SK-N-SH (cell line): ENCODE data around the gene DNAH1. TPM values are rescaled to one million over a fixed set of nuclear protein-coding genes. Genes with fewer than 3 reads are reported as not detected.

Source experiments
- CTCF ChIA-PET: fragments of 300-600, 350-600 bp; formaldehyde crosslinking; extraction: SDS; loops from one replicate; lab custom pipeline; 2021; lab: Yijun Ruan, JAX
- POLR2A ChIA-PET: fragments of 350-600 bp; sonication (Branson Sonifier 250); formaldehyde crosslinking; extraction: SDS; loops from one replicate; lab custom pipeline; 2020; ENCODE audit warnings: antibody characterized with exemption, inconsistent platforms; lab: Yijun Ruan, JAX
- DNase-seq: peaks from one replicate; pipeline ENCODE4 v3.0.0; 2012
- H2AFZ ChIP-seq: fragments of 200-600 bp; sonication (generic); 2 replicates; pipeline ENCODE4 v1.8.1; 2016; ENCODE audit warnings: antibody characterized with exemption, mild to moderate bottlenecking, low read depth
- H3F3A ChIP-seq: fragments of 200-600 bp; sonication (generic); replicated peaks from 2 replicates; pipeline ENCODE3; 2016; ENCODE audit warnings: antibody characterized with exemption, mild to moderate bottlenecking; ENCODE audit not compliant: insufficient read depth
- H3K27ac ChIP-seq, 2 experiments: fragments of 200-500 bp in 1 of 2; fragments of 200-600 bp in 1 of 2; sonication (Bioruptor generic) in 1 of 2; sonication (generic), shearing (Covaris generic) in 1 of 2; 2 replicates each; pipeline versions ENCODE4 v1.5.1 to v1.6.1; 2014 to 2016; ENCODE audit warnings: low read depth in 2 of 2, inconsistent platforms in 1 of 2, low read length in 1 of 2, mild to moderate bottlenecking in 1 of 2, mixed read lengths in 1 of 2
- H3K27me3 ChIP-seq: fragments of 200-600 bp; sonication (generic), shearing (Covaris generic); 2 replicates; pipeline ENCODE4 v1.6.1; 2016; ENCODE audit warnings: mixed run types; ENCODE audit not compliant: insufficient read depth
- H3K36me3 ChIP-seq, 2 experiments: fragments of 200-500 bp in 1 of 2; fragments of 200-600 bp in 1 of 2; sonication (Bioruptor generic) in 1 of 2; sonication (generic) in 1 of 2; replicated peaks in 1 of 2; 2 replicates each; pipeline versions ENCODE3 to v1.5.1; 2014 to 2016; ENCODE audit warnings: low read length in 1 of 2, mild to moderate bottlenecking in 1 of 2; ENCODE audit not compliant: insufficient read depth in 2 of 2, control insufficient read depth in 1 of 2
- H3K4me1 ChIP-seq, 2 experiments: fragments of 200-500 bp in 1 of 2; fragments of 200-600 bp in 1 of 2; sonication (Bioruptor generic) in 1 of 2; sonication (generic), shearing (Covaris generic) in 1 of 2; 2 replicates each; pipeline versions ENCODE4 v1.5.1 to v1.6.1; 2014 to 2016; ENCODE audit warnings: low read depth in 1 of 2, low read length in 1 of 2, mixed run types in 1 of 2; ENCODE audit not compliant: insufficient read depth in 2 of 2, control insufficient read depth in 1 of 2
- H3K4me2 ChIP-seq: fragments of 200-600 bp; sonication (generic), shearing (Covaris generic); 2 replicates; pipeline ENCODE4 v1.6.1; 2017; ENCODE audit warnings: mixed run types
- H3K4me3 ChIP-seq, 2 experiments: fragments of 200-500 bp in 1 of 2; fragments of 200-600 bp in 1 of 2; sonication (Bioruptor generic) in 1 of 2; sonication (generic), shearing (Covaris generic) in 1 of 2; 2 replicates each; pipeline versions ENCODE4 v1.5.1 to v1.8.1; 2014 to 2016; ENCODE audit warnings: low read depth in 2 of 2, inconsistent platforms in 1 of 2, low read length in 1 of 2, mild to moderate bottlenecking in 1 of 2, mixed read lengths in 1 of 2, moderate library complexity in 1 of 2
- H3K79me2 ChIP-seq: fragments of 200-600 bp; sonication (generic); 2 replicates; pipeline ENCODE4 v1.8.1; 2017; ENCODE audit warnings: mild to moderate bottlenecking; ENCODE audit not compliant: insufficient read depth
- H3K9ac ChIP-seq: fragments of 200-600 bp; sonication (generic); 2 replicates; pipeline ENCODE4 v1.6.1; 2017; ENCODE audit warnings: mixed run types
- H3K9me2 ChIP-seq: fragments of 200-600 bp; sonication (generic); 2 replicates; pipeline ENCODE4 v1.6.1; 2017; ENCODE audit warnings: mixed run types
- H3K9me3 ChIP-seq: fragments of 200-600 bp; sonication (generic); 2 replicates; pipeline ENCODE4 v1.6.1; 2017; ENCODE audit warnings: mixed run types, mild to moderate bottlenecking, moderate library complexity
- H4K20me1 ChIP-seq: fragments of 200-600 bp; sonication (generic); 2 replicates; pipeline ENCODE4 v1.6.1; 2017; ENCODE audit warnings: mild to moderate bottlenecking, mixed run types; ENCODE audit not compliant: insufficient read depth
- CTCF ChIP-seq: fragments of 200-600 bp; sonication (generic); IDR thresholded peaks from 2 replicates; pipeline ENCODE4 v1.6.1; 2017; ENCODE audit warnings: antibody characterized with exemption, mild to moderate bottlenecking, moderate library complexity
- ELF1 ChIP-seq: IDR thresholded peaks from 2 replicates; pipeline ENCODE4 v1.4.0; 2012
- FOSL2 ChIP-seq: IDR thresholded peaks from 2 replicates; pipeline ENCODE4 v1.4.0; 2012; ENCODE audit warnings: low read depth, mild to moderate bottlenecking, moderate library complexity, borderline replicate concordance
- FOXM1 ChIP-seq: IDR thresholded peaks from 2 replicates; pipeline ENCODE4 v1.4.0; 2012; ENCODE audit warnings: low read depth, mild to moderate bottlenecking
- GABPA ChIP-seq: IDR thresholded peaks from 2 replicates; pipeline ENCODE4 v1.4.0; 2012; ENCODE audit warnings: low read depth, mild to moderate bottlenecking
- NFIC ChIP-seq: IDR thresholded peaks from 2 replicates; pipeline ENCODE4 v1.4.0; 2012; ENCODE audit warnings: borderline replicate concordance
- RAD21 ChIP-seq: IDR thresholded peaks from 2 replicates; pipeline ENCODE4 v1.6.1; 2012; ENCODE audit warnings: mild to moderate bottlenecking, low read length
- RCOR1 ChIP-seq: fragments of 150-350 bp; IDR thresholded peaks from 2 replicates; pipeline ENCODE4 v1.6.1; 2017; ENCODE audit warnings: antibody characterized with exemption, low read length
- SIN3A ChIP-seq: IDR thresholded peaks from 2 replicates; pipeline ENCODE4 v1.6.1; 2012; ENCODE audit warnings: low read depth, mild to moderate bottlenecking, low read length, moderate library complexity, borderline replicate concordance
- SMC3 ChIP-seq: IDR thresholded peaks from 2 replicates; pipeline ENCODE4 v1.6.1; 2012; ENCODE audit warnings: low read depth, low read length, improper control_type of control experiment
- TAF1 ChIP-seq: IDR thresholded peaks from 2 replicates; pipeline ENCODE4 v1.6.1; 2012; ENCODE audit warnings: low read depth, mild to moderate bottlenecking, low read length, moderate library complexity, borderline replicate concordance
- ZBTB33 ChIP-seq: IDR thresholded peaks from 2 replicates; pipeline ENCODE4 v1.4.0; 2012; ENCODE audit warnings: low read depth, borderline replicate concordance
- WGBS: methylation state at CpG from one replicate; pipeline ENCODE4 v1.1.6; 2017; ENCODE audit warnings: low lambda C conversion rate; 5-methylcytosine and 5-hydroxymethylcytosine counted together
- polyA plus RNA-seq, 3 experiments: library from polyadenylated mRNA; depleted of rRNA; stranded (reverse); fragments of >200 nt; gene quantifications; 2 replicates each; pipeline ENCODE4 v1.2.3, GENCODE V29; 2012

The DNAH1 gene
- polyA plus RNA-seq, 1 of the 3 experiments (the other 2 are of a cell fraction), result 5.1 TPM

GRCh38 chr3:52297242-52298148 lies 18.6 kb upstream of the DNAH1 start:
- TF ChIP-seq NFIC (no peak), ZBTB33 (no peak), RCOR1 (no peak), TAF1 (no peak), GABPA (no peak), RAD21 (no peak), FOXM1 (no peak), CTCF (no peak), ELF1 (no peak), FOSL2 (no peak), SIN3A (no peak), SMC3 (no peak)
- POLR2A ChIA-PET, result interaction anchor here (1.6 to 1.9 kb wide), 3 partner anchors 8 to 14 kb away, joined by 4 to 12 read pairs (median 7); no protein-coding TSS in a partner anchor
- Histone ChIP-seq H3K79me2 (no peaks in the 10 kb centered on the region), H3K9me2 (no peaks in the 10 kb centered on the region), H3K4me1 (peaks cover 17 to 69% of the 10 kb centered on the region in 2 experiments; a peak in 2 of 4 replicates), H3K9me3 (no peaks in the 10 kb centered on the region), H4K20me1 (no peaks in the 10 kb centered on the region), H3K27me3 (no peaks in the 10 kb centered on the region), H3K27ac (peak overlapping the region in 1 of 2 experiments; percentile 91; a peak in 1 of 4 replicates), H3K36me3 (peaks cover 0 to 12% of the 10 kb centered on the region in 2 experiments), H2AFZ (no peak overlapping the region), H3K4me3 (peak overlapping the region in 1 of 2 experiments; percentile 41; a peak in 1 of 4 replicates), H3K9ac (no peak overlapping the region), H3K4me2 (no peak overlapping the region; the same call in 1 of the 2 replicates), H3F3A (peaks cover 5% of the 10 kb centered on the region)
- DNase-seq, result no peak
- WGBS, result 80% methylated on average over 7 of the region's 11 CpGs
- CTCF ChIA-PET, result interaction anchor here (0.9 to 16.0 kb wide), 12 partner anchors 9 to 149 kb away, joined by 3 to 504 read pairs (median 4); partner anchors contain the start of gene GLYCTK
